SK-N-SH (cell line): ENCODE data around the gene SULF2. TPM values are rescaled to one million over a fixed set of nuclear protein-coding genes. Genes with fewer than 3 reads are reported as not detected.

Source experiments
- CTCF ChIA-PET: fragments of 300-600, 350-600 bp; formaldehyde crosslinking; extraction: SDS; loops from one replicate; lab custom pipeline; 2021; lab: Yijun Ruan, JAX
- POLR2A ChIA-PET: fragments of 350-600 bp; sonication (Branson Sonifier 250); formaldehyde crosslinking; extraction: SDS; loops from one replicate; lab custom pipeline; 2020; ENCODE audit warnings: antibody characterized with exemption, inconsistent platforms; lab: Yijun Ruan, JAX
- DNase-seq: peaks from one replicate; pipeline ENCODE4 v3.0.0; 2012
- H2AFZ ChIP-seq: fragments of 200-600 bp; sonication (generic); 2 replicates; pipeline ENCODE4 v1.8.1; 2016; ENCODE audit warnings: antibody characterized with exemption, mild to moderate bottlenecking, low read depth
- H3F3A ChIP-seq: fragments of 200-600 bp; sonication (generic); replicated peaks from 2 replicates; pipeline ENCODE3; 2016; ENCODE audit warnings: antibody characterized with exemption, mild to moderate bottlenecking; ENCODE audit not compliant: insufficient read depth
- H3K27ac ChIP-seq, 2 experiments: fragments of 200-500 bp in 1 of 2; fragments of 200-600 bp in 1 of 2; sonication (Bioruptor generic) in 1 of 2; sonication (generic), shearing (Covaris generic) in 1 of 2; 2 replicates each; pipeline versions ENCODE4 v1.5.1 to v1.6.1; 2014 to 2016; ENCODE audit warnings: low read depth in 2 of 2, inconsistent platforms in 1 of 2, low read length in 1 of 2, mild to moderate bottlenecking in 1 of 2, mixed read lengths in 1 of 2
- H3K27me3 ChIP-seq: fragments of 200-600 bp; sonication (generic), shearing (Covaris generic); 2 replicates; pipeline ENCODE4 v1.6.1; 2016; ENCODE audit warnings: mixed run types; ENCODE audit not compliant: insufficient read depth
- H3K36me3 ChIP-seq, 2 experiments: fragments of 200-500 bp in 1 of 2; fragments of 200-600 bp in 1 of 2; sonication (Bioruptor generic) in 1 of 2; sonication (generic) in 1 of 2; replicated peaks in 1 of 2; 2 replicates each; pipeline versions ENCODE3 to v1.5.1; 2014 to 2016; ENCODE audit warnings: low read length in 1 of 2, mild to moderate bottlenecking in 1 of 2; ENCODE audit not compliant: insufficient read depth in 2 of 2, control insufficient read depth in 1 of 2
- H3K4me1 ChIP-seq, 2 experiments: fragments of 200-500 bp in 1 of 2; fragments of 200-600 bp in 1 of 2; sonication (Bioruptor generic) in 1 of 2; sonication (generic), shearing (Covaris generic) in 1 of 2; 2 replicates each; pipeline versions ENCODE4 v1.5.1 to v1.6.1; 2014 to 2016; ENCODE audit warnings: low read depth in 1 of 2, low read length in 1 of 2, mixed run types in 1 of 2; ENCODE audit not compliant: insufficient read depth in 2 of 2, control insufficient read depth in 1 of 2
- H3K4me2 ChIP-seq: fragments of 200-600 bp; sonication (generic), shearing (Covaris generic); 2 replicates; pipeline ENCODE4 v1.6.1; 2017; ENCODE audit warnings: mixed run types
- H3K4me3 ChIP-seq, 2 experiments: fragments of 200-500 bp in 1 of 2; fragments of 200-600 bp in 1 of 2; sonication (Bioruptor generic) in 1 of 2; sonication (generic), shearing (Covaris generic) in 1 of 2; 2 replicates each; pipeline versions ENCODE4 v1.5.1 to v1.8.1; 2014 to 2016; ENCODE audit warnings: low read depth in 2 of 2, inconsistent platforms in 1 of 2, low read length in 1 of 2, mild to moderate bottlenecking in 1 of 2, mixed read lengths in 1 of 2, moderate library complexity in 1 of 2
- H3K79me2 ChIP-seq: fragments of 200-600 bp; sonication (generic); 2 replicates; pipeline ENCODE4 v1.8.1; 2017; ENCODE audit warnings: mild to moderate bottlenecking; ENCODE audit not compliant: insufficient read depth
- H3K9ac ChIP-seq: fragments of 200-600 bp; sonication (generic); 2 replicates; pipeline ENCODE4 v1.6.1; 2017; ENCODE audit warnings: mixed run types
- H3K9me2 ChIP-seq: fragments of 200-600 bp; sonication (generic); 2 replicates; pipeline ENCODE4 v1.6.1; 2017; ENCODE audit warnings: mixed run types
- H3K9me3 ChIP-seq: fragments of 200-600 bp; sonication (generic); 2 replicates; pipeline ENCODE4 v1.6.1; 2017; ENCODE audit warnings: mixed run types, mild to moderate bottlenecking, moderate library complexity
- H4K20me1 ChIP-seq: fragments of 200-600 bp; sonication (generic); 2 replicates; pipeline ENCODE4 v1.6.1; 2017; ENCODE audit warnings: mild to moderate bottlenecking, mixed run types; ENCODE audit not compliant: insufficient read depth
- ELF1 ChIP-seq: IDR thresholded peaks from 2 replicates; pipeline ENCODE4 v1.4.0; 2012
- EP300 ChIP-seq, 2 experiments: IDR thresholded peaks; 2 replicates each; pipeline versions ENCODE4 v1.4.0 to v1.6.1; 2012; ENCODE audit warnings: borderline replicate concordance in 1 of 2, low read depth in 1 of 2, low read length in 1 of 2
- EZH2phosphoT487 ChIP-seq: fragments of 200-600 bp; sonication (generic); IDR thresholded peaks from 2 replicates; pipeline ENCODE4 v1.6.1; 2017; ENCODE audit warnings: low read depth, mixed run types, mild to moderate bottlenecking, antibody characterized with exemption, moderate library complexity, borderline replicate concordance
- FOSL2 ChIP-seq: IDR thresholded peaks from 2 replicates; pipeline ENCODE4 v1.4.0; 2012; ENCODE audit warnings: low read depth, mild to moderate bottlenecking, moderate library complexity, borderline replicate concordance
- FOXJ3 ChIP-seq: sonication (generic); formaldehyde crosslinking; IDR thresholded peaks from 2 replicates; pipeline ENCODE4 v1.5.1; 2020; ENCODE audit warnings: mild to moderate bottlenecking, missing genetic modification reagents
- IRF3 ChIP-seq: fragments of 150-350 bp; IDR thresholded peaks from 2 replicates; pipeline ENCODE4 v1.6.1; 2016; ENCODE audit warnings: mild to moderate bottlenecking, low read depth, low read length
- MXI1 ChIP-seq: IDR thresholded peaks from 2 replicates; pipeline ENCODE4 v1.6.1; 2012; ENCODE audit warnings: mild to moderate bottlenecking, low read depth, low read length, improper control_type of control experiment
- POLR2AphosphoS5 ChIP-seq: IDR thresholded peaks from 2 replicates; pipeline ENCODE4 v1.6.1; 2012; ENCODE audit warnings: low read depth, low read length
- RAD21 ChIP-seq: IDR thresholded peaks from 2 replicates; pipeline ENCODE4 v1.6.1; 2012; ENCODE audit warnings: mild to moderate bottlenecking, low read length
- RCOR1 ChIP-seq: fragments of 150-350 bp; IDR thresholded peaks from 2 replicates; pipeline ENCODE4 v1.6.1; 2017; ENCODE audit warnings: antibody characterized with exemption, low read length
- RFX5 ChIP-seq: IDR thresholded peaks from 2 replicates; pipeline ENCODE4 v1.6.1; 2012; ENCODE audit warnings: mild to moderate bottlenecking, improper control_type of control experiment, low read length
- SIN3A ChIP-seq: IDR thresholded peaks from 2 replicates; pipeline ENCODE4 v1.6.1; 2012; ENCODE audit warnings: low read depth, mild to moderate bottlenecking, low read length, moderate library complexity, borderline replicate concordance
- SMC3 ChIP-seq: IDR thresholded peaks from 2 replicates; pipeline ENCODE4 v1.6.1; 2012; ENCODE audit warnings: low read depth, low read length, improper control_type of control experiment
- TAF1 ChIP-seq: IDR thresholded peaks from 2 replicates; pipeline ENCODE4 v1.6.1; 2012; ENCODE audit warnings: low read depth, mild to moderate bottlenecking, low read length, moderate library complexity, borderline replicate concordance
- USF2 ChIP-seq: fragments of 150-350 bp; IDR thresholded peaks from 2 replicates; pipeline ENCODE4 v1.6.1; 2017; ENCODE audit warnings: antibody characterized with exemption, low read length, low read depth, borderline replicate concordance
- YY1 ChIP-seq: IDR thresholded peaks from 2 replicates; pipeline ENCODE4 v1.4.0; 2012; ENCODE audit warnings: low read depth, mild to moderate bottlenecking
- WGBS: methylation state at CpG from one replicate; pipeline ENCODE4 v1.1.6; 2017; ENCODE audit warnings: low lambda C conversion rate; 5-methylcytosine and 5-hydroxymethylcytosine counted together
- polyA plus RNA-seq, 3 experiments: library from polyadenylated mRNA; depleted of rRNA; stranded (reverse); fragments of >200 nt; gene quantifications; 2 replicates each; pipeline ENCODE4 v1.2.3, GENCODE V29; 2012
- TF ChIP-seq, protein P1 (sequence below): IDR thresholded peaks from 2 replicates; pipeline ENCODE4; 2012
- TF ChIP-seq, protein P2 (sequence below): IDR thresholded peaks from 2 replicates; pipeline ENCODE4 v1.4.0; 2012; ENCODE audit warnings: low read depth, borderline replicate concordance

SULF2 gene
- polyA plus RNA-seq, 1 of the 3 experiments (the other 2 are of a cell fraction) = 20.2 TPM

- Histone ChIP-seq H3K27ac (no peak overlapping the region), H3K79me2 (no peaks in the 10 kb centered on the region), H3K9ac (no peak overlapping the region), H3K4me3 (no peak overlapping the region), H3K9me3 (no peaks in the 10 kb centered on the region), H2AFZ (no peak overlapping the region), H3K4me2 (no peak overlapping the region), H3F3A (no peaks in the 10 kb centered on the region), H3K4me1 (no peaks in the 10 kb centered on the region; a peak in 1 of 4 replicates), H3K36me3 (no peaks in the 10 kb centered on the region), H3K27me3 (no peaks in the 10 kb centered on the region), H3K9me2 (no peaks in the 10 kb centered on the region), H4K20me1 (no peaks in the 10 kb centered on the region)
- TF ChIP-seq RAD21 (no peak), SIN3A (no peak), EP300 (IDR thresholded peaks at IDR 0.05; ENCODE audit: borderline replicate concordance in 1 of 2, low read depth in 1 of 2, low read length in 1 of 2) (no peak), RCOR1 (no peak), SMC3 (no peak), MXI1 (no peak), RFX5 (no peak)
- TF ChIP-seq, protein P1, sequence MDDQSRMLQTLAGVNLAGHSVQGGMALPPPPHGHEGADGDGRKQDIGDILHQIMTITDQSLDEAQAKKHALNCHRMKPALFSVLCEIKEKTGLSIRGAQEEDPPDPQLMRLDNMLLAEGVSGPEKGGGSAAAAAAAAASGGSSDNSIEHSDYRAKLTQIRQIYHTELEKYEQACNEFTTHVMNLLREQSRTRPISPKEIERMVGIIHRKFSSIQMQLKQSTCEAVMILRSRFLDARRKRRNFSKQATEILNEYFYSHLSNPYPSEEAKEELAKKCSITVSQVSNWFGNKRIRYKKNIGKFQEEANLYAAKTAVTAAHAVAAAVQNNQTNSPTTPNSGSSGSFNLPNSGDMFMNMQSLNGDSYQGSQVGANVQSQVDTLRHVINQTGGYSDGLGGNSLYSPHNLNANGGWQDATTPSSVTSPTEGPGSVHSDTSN = no peak
- POLR2A ChIA-PET = no interaction called here
- CTCF ChIA-PET = interaction anchor here (1.8 kb wide), 1 partner anchor 902 kb away, joined by 8 read pairs; no protein-coding TSS in a partner anchor
- 73% methylated on average over 4 of the region's 4 CpGs for WGBS
- no peak for DNase-seq
Measured at GRCh38 chr20:47718398-47718797, 66.9 kb downstream of the SULF2 start.

DNA sequence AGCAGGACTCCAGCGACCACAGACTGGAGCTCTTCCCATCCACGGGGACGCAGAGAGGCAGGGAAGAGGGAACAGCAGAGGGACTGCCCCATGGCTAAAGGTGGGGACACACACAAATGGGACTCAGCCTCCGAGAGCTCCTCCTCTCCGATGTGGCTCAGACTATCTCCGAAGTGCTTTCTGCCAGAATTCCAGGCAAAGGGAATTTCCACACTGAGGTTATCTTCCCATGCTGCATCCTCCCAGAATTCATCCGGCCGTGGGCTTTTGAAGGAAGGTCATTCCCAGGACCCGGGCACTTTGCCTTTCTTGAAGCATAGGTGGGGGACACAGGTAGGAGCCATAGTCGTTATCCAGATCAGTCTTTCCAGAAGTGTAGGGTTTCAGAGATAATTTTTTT, 67.9 kb downstream of the SULF2 start:
- no peak overlapping the region for H3K4me2 ChIP-seq
- WGBS = 80% methylated on average over 9 of the region's 10 CpGs
- H3K4me1 ChIP-seq = peaks cover 0 to 5% of the 10 kb centered on the region in 2 experiments; a peak in 1 of 4 replicates
- no peaks in the 10 kb centered on the region for H3K9me2 ChIP-seq
- no peak overlapping the region for H3K9ac ChIP-seq
- POLR2A ChIA-PET = no interaction called here
- no peak overlapping the region for H3K4me3 ChIP-seq
- CTCF ChIA-PET = interaction anchor here (1.1 kb wide), 1 partner anchor 842 kb away, joined by 3 read pairs; no protein-coding TSS in a partner anchor
- no peaks in the 10 kb centered on the region for H4K20me1 ChIP-seq
- H3K27ac ChIP-seq = no peak overlapping the region
- H3F3A ChIP-seq = no peaks in the 10 kb centered on the region
- no peak for TF ChIP-seq SIN3A
- TF ChIP-seq FOXJ3 (CRISPR knock-in tag) = no peak
- no peak for TF ChIP-seq ELF1
- TF ChIP-seq, protein P2, sequence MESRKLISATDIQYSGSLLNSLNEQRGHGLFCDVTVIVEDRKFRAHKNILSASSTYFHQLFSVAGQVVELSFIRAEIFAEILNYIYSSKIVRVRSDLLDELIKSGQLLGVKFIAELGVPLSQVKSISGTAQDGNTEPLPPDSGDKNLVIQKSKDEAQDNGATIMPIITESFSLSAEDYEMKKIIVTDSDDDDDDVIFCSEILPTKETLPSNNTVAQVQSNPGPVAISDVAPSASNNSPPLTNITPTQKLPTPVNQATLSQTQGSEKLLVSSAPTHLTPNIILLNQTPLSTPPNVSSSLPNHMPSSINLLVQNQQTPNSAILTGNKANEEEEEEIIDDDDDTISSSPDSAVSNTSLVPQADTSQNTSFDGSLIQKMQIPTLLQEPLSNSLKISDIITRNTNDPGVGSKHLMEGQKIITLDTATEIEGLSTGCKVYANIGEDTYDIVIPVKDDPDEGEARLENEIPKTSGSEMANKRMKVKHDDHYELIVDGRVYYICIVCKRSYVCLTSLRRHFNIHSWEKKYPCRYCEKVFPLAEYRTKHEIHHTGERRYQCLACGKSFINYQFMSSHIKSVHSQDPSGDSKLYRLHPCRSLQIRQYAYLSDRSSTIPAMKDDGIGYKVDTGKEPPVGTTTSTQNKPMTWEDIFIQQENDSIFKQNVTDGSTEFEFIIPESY = no peak
- no peak for TF ChIP-seq FOSL2
- TF ChIP-seq EZH2phosphoT487 = no peak
- no peak for TF ChIP-seq TAF1
- TF ChIP-seq, protein P1 = no peak
- no peak for TF ChIP-seq YY1
- no peak for TF ChIP-seq POLR2AphosphoS5
- TF ChIP-seq IRF3 = no peak
- no peak for TF ChIP-seq USF2
- no peak for TF ChIP-seq RCOR1
- H3K27me3 ChIP-seq = no peaks in the 10 kb centered on the region
- H3K9me3 ChIP-seq = no peaks in the 10 kb centered on the region
- H3K36me3 ChIP-seq = no peaks in the 10 kb centered on the region
- H2AFZ ChIP-seq = no peak overlapping the region
- DNase-seq = no peak
- H3K79me2 ChIP-seq = no peaks in the 10 kb centered on the region
